OCI-LY7 (cell line): ENCODE data around the gene TRABD2B. TPM values are rescaled to one million over a fixed set of nuclear protein-coding genes. Genes with fewer than 3 reads are reported as not detected.

Source experiments
- BruUV-seq: library from RNA; stranded (reverse); fragments of 400-500 nt; replicated peaks from 2 replicates; lab custom pipeline; 2021; lab: Mats Ljungman, UMichigan
- CTCF ChIA-PET: fragments of 300-600 bp; sonication (Branson Sonifier 250); formaldehyde crosslinking; loops from one replicate; lab custom pipeline; 2022; ENCODE audit warnings: antibody characterized with exemption; ENCODE audit not compliant: unreplicated experiment; lab: Charles Lee
- POLR2A ChIA-PET: fragments of 300-600 bp; sonication (Branson Sonifier 250); formaldehyde crosslinking; loops from one replicate; lab custom pipeline; 2022; ENCODE audit warnings: antibody characterized with exemption; lab: Charles Lee
- DNase-seq: peaks from one replicate; pipeline ENCODE4 v3.0.0-alpha.2; 2015; ENCODE audit warnings: low spot score
- H2AFZ ChIP-seq: fragments of 200-600 bp; sonication (generic), shearing (Covaris generic); 2 replicates; pipeline ENCODE4 v1.6.1; 2014; ENCODE audit warnings: mild to moderate bottlenecking, antibody characterized with exemption, low read length, moderate library complexity
- H3K27ac ChIP-seq: fragments of 200-600 bp; sonication (generic); 2 replicates; pipeline ENCODE4 v1.5.1; 2014; ENCODE audit warnings: mixed run types, low read depth, mild to moderate bottlenecking, moderate library complexity, low read length, inconsistent platforms; ENCODE audit not compliant: poor library complexity, severe bottlenecking
- H3K36me3 ChIP-seq: fragments of 200-600 bp; sonication (generic); 2 replicates; pipeline ENCODE4 v1.6.1; 2014; ENCODE audit warnings: mild to moderate bottlenecking, antibody characterized with exemption, low read length, moderate library complexity, mixed read lengths; ENCODE audit not compliant: insufficient read depth
- H3K4me1 ChIP-seq: fragments of 200-600 bp; sonication (generic); 2 replicates; pipeline ENCODE4 v1.5.1; 2014; ENCODE audit warnings: mild to moderate bottlenecking, low read length; ENCODE audit not compliant: insufficient read depth, poor library complexity, severe bottlenecking
- H3K4me2 ChIP-seq: fragments of 200-600 bp; sonication (generic); 2 replicates; pipeline ENCODE4 v1.6.1; 2014; ENCODE audit warnings: mild to moderate bottlenecking, low read length
- H3K4me3 ChIP-seq: fragments of 200-600 bp; sonication (generic); 2 replicates; pipeline ENCODE4 v1.5.1; 2014; ENCODE audit warnings: mild to moderate bottlenecking, low read depth, low read length; ENCODE audit not compliant: poor library complexity, severe bottlenecking
- H3K79me2 ChIP-seq: fragments of 200-600 bp; sonication (generic); 2 replicates; pipeline ENCODE4 v1.6.1; 2016; ENCODE audit warnings: low read depth, mild to moderate bottlenecking, low read length, moderate library complexity, mixed read lengths; ENCODE audit not compliant: insufficient read depth
- H3K9me2 ChIP-seq: fragments of 200-600 bp; sonication (generic); 2 replicates; pipeline ENCODE4 v1.6.1; 2016; ENCODE audit warnings: mild to moderate bottlenecking, low read length, mixed read lengths; ENCODE audit not compliant: insufficient read depth
- H3K9me3 ChIP-seq: fragments of 200-600 bp; sonication (generic); 2 replicates; pipeline ENCODE4 v1.6.1; 2014; ENCODE audit warnings: mild to moderate bottlenecking, mixed run types, low read length, mixed read lengths
- H4K20me1 ChIP-seq: fragments of 200-600 bp; sonication (generic); 2 replicates; pipeline ENCODE4 v1.6.1; 2014; ENCODE audit warnings: mild to moderate bottlenecking, antibody characterized with exemption, low read length, moderate library complexity, mixed read lengths; ENCODE audit not compliant: insufficient read depth
- CTCF ChIP-seq: fragments of 200-600 bp; sonication (generic); conservative IDR thresholded peaks from 2 replicates; pipeline ENCODE4 v1.5.1; 2014; ENCODE audit warnings: mild to moderate bottlenecking, antibody characterized with exemption, low read length, moderate library complexity, mixed read lengths
- EZH2phosphoT487 ChIP-seq: fragments of 200-600 bp; sonication (generic); IDR thresholded peaks from 2 replicates; pipeline ENCODE4 v1.6.1; 2018; ENCODE audit warnings: low read depth, borderline replicate concordance, mild to moderate bottlenecking, mixed run types, antibody characterized with exemption, low read length, moderate library complexity, mixed read lengths
- intact Hi-C: fragments of 100-400 bp; cut with micrococcal nuclease; formaldehyde crosslinking; loops from one replicate; pipeline ENCODE4 v1.10.0; 2022; ENCODE audit not compliant: unreplicated experiment
- total RNA-seq, 2 experiments: library from RNA; depleted of rRNA in 1 of 2; stranded (reverse); fragments of >200 nt in 1 of 2; shearing (Covaris generic) in 1 of 2; gene quantifications; 2 replicates each; pipeline ENCODE4 v1.2.3, GENCODE V29; 2014 to 2022

The TRABD2B gene
- total RNA-seq, 2 experiments from 2014 or later, result not detected

DNA sequence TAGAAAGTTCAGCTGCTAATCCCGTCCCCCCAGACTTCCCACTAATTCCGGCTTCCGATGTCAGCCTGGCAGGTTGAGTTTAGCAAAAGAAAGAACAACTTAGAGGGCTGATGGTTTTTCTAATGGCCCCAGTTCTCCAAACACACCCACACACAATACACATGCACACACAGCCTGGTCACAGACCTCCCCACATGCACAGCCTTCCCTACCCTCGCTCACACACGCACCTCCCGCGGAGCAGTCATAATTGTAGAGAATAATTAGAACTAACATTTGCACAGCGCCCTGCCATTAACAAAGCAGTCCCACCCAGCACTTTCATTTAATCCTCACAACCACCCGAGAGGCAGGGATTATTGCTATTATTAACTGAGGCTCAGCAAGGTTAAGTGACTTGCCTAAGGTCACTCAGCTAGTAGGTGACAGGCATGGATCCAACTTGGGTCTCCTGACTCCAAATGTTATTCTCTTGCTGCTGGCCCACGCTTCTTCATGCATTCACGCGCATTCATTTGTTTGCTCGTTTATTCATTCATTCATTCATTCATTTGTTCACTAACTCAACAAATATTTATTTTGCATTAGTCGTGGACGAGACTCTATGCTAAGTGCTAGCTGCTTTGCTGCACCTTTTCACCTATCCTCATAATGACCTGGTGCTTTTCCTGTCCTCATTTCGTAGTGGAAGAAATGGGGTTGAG lies 284.4 kb downstream of the TRABD2B start:
- H2AFZ ChIP-seq, result no peak overlapping the region
- no peak overlapping the region for H3K27ac ChIP-seq
- no peaks in the 10 kb centered on the region for H3K9me3 ChIP-seq
- H3K36me3 ChIP-seq, result no peaks in the 10 kb centered on the region
- CTCF ChIA-PET, result no interaction called here
- TF ChIP-seq CTCF (no peak), EZH2phosphoT487 (no peak)
- DNase-seq, result no peak
- H4K20me1 ChIP-seq, result no peaks in the 10 kb centered on the region
- no peak overlapping the region for H3K4me3 ChIP-seq
- intact Hi-C loops, result loop anchor here (5.0 to 10.0 kb wide), 2 partner anchors 325 to 518 kb away; partner anchors contain the start of gene PDZK1IP1
- no peak overlapping the region for H3K4me2 ChIP-seq
- POLR2A ChIA-PET, result no interaction called here
- no peaks in the 10 kb centered on the region for H3K79me2 ChIP-seq
- H3K4me1 ChIP-seq, result no peaks in the 10 kb centered on the region
- no peaks in the 10 kb centered on the region for H3K9me2 ChIP-seq
- no TSS peak for BruUV-seq

DNA sequence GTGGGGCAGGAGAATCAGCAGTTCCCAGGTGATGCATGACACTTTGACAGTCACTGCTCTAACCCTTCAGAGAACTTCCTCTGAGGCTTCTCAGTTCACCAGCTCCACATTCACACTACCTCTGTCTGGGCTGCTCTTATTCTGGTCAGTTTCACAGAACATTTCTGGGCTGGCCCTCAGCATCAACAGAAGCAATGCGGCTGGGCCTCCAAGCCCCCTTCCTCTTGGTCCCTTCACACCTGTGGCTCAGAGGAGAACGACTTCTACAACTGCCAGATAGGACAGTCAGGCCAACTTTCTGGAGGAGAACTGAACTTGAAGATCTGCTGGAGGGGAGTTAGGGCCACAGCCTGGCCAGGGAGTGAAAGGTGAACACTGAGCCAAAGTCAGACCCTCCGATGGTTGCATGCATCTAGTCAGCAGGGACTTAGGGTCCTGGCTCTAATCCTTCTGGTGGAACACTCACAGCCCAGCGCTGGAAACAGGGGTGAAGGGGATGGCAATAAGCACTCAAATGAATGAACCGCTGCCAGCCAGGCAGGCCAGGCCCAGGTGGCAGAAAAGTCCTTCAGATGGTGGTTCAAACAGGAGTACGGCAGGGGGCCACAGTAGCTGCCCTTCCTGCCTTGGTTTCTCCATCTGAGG lies 285.2 kb downstream of the TRABD2B start:
- intact Hi-C loops, result loop anchor here (2.0 to 10.0 kb wide), 3 partner anchors 275 to 517 kb away; partner anchors contain the start of gene PDZK1IP1
- Histone ChIP-seq H3K27ac (no peak overlapping the region), H3K9me3 (no peaks in the 10 kb centered on the region), H4K20me1 (no peaks in the 10 kb centered on the region), H3K9me2 (no peaks in the 10 kb centered on the region), H3K79me2 (no peaks in the 10 kb centered on the region), H2AFZ (no peak overlapping the region), H3K4me3 (no peak overlapping the region), H3K4me2 (no peak overlapping the region), H3K4me1 (no peaks in the 10 kb centered on the region), H3K36me3 (no peaks in the 10 kb centered on the region)
- POLR2A ChIA-PET, result no interaction called here
- TF ChIP-seq CTCF (no peak), EZH2phosphoT487 (no peak)
- BruUV-seq, result no TSS peak
- CTCF ChIA-PET, result no interaction called here
- DNase-seq, result no peak
